Heart left ventricle (tissue), 16 donors: ENCODE data around the gene NKX2-3. TPM values are rescaled to one million over a fixed set of nuclear protein-coding genes. Genes with fewer than 3 reads are reported as not detected.

Source experiments
- ATAC-seq, 4 donors: fragments of 200-7000 bp; cut with Tn5 transposase; one replicate each; pipeline ENCODE4 v1.9.1; 2020 to 2022; ENCODE audit warnings: moderate library complexity in 4 of 4, mild to moderate bottlenecking in 3 of 4, moderate number of reproducible peaks in 1 of 4
- DNase-seq, 5 donors: peaks; one replicate each; pipeline ENCODE4 v3.0.0-alpha.2; 2020
- H3K27ac ChIP-seq, 12 donors: fragments of 200-600 bp; sonication (generic) in 4 of 12; one replicate each; pipeline versions ENCODE4 v1.5.0 to v1.8.0; 2016 to 2022; ENCODE audit warnings: mild to moderate bottlenecking in 2 of 12
- H3K27me3 ChIP-seq, 9 donors: fragments of 200-600 bp; sonication (generic) in 2 of 9; one replicate each; pipeline versions ENCODE4 v1.5.1 to v1.8.0; 2016 to 2022; ENCODE audit warnings: mild to moderate bottlenecking in 3 of 9
- H3K36me3 ChIP-seq, 9 donors: fragments of 200-600 bp; sonication (generic) in 2 of 9; one replicate each; pipeline versions ENCODE4 v1.5.0 to v1.8.0; 2018 to 2022; ENCODE audit warnings: mild to moderate bottlenecking in 2 of 9
- H3K4me1 ChIP-seq, 12 donors: fragments of 200-600 bp; sonication (generic) in 4 of 12; one replicate each; pipeline versions ENCODE4 v1.5.0 to v1.8.0; 2016 to 2022; ENCODE audit warnings: mild to moderate bottlenecking in 3 of 12
- H3K4me3 ChIP-seq, 12 donors: fragments of 200-600 bp; sonication (generic) in 4 of 12; one replicate each; pipeline versions ENCODE4 v1.5.0 to v1.8.0; 2017 to 2022; ENCODE audit warnings: mild to moderate bottlenecking in 9 of 12, moderate library complexity in 4 of 12
- H3K9me3 ChIP-seq, 12 donors: fragments of 200-600 bp; sonication (generic) in 4 of 12; one replicate each; pipeline versions ENCODE4 v1.5.0 to v1.8.0; 2016 to 2022; ENCODE audit warnings: mild to moderate bottlenecking in 1 of 12
- POLR2A ChIP-seq, 2 donors: fragments of 450-650 bp; IDR thresholded peaks; one replicate each; pipeline ENCODE4 v1.6.1; 2017; ENCODE audit warnings: antibody characterized with exemption in 2 of 2, mild to moderate bottlenecking in 2 of 2, moderate library complexity in 2 of 2
- WGBS, 4 donors: extraction: QIAGEN DNeasy Blood & Tissue Kit in 2 of 4; methylation state at CpG; one replicate each; pipeline versions ENCODE4 v1.1.5 to v1.1.7; 2013 to 2018; 5-methylcytosine and 5-hydroxymethylcytosine counted together
- intact Hi-C, 10 donors: fragments of 100-400 bp; cut with DNase I; formaldehyde crosslinking; loops; one replicate each; pipeline versions ENCODE4 v1.11.1 to v1.14.2; 2022
- polyA plus RNA-seq, 2 donors: library from polyadenylated mRNA; stranded (reverse); fragments of 200-250 nt; gene quantifications; one replicate each; pipeline ENCODE4 v1.2.3, GENCODE V29; 2013
- total RNA-seq, 9 donors: library from RNA; depleted of rRNA in 2 of 9; stranded (reverse); fragments of >200 nt in 2 of 9; fragmentation: NEBNext Ultra II Directional in 3 of 9; extraction: Animal tissue kit (Norgen Biotek cat#: 25700) in 3 of 9; gene quantifications; one replicate each; pipeline versions ENCODE4 v1.1.0 to v1.2.4, GENCODE V29; 2016 to 2023
- TF ChIP-seq, protein P1 (sequence below), 12 donors: fragments of 200-600 bp; sonication (generic) in 4 of 12; IDR thresholded peaks; one replicate each; pipeline versions ENCODE4 v1.5.0 to v1.8.0; 2018 to 2022; ENCODE audit warnings: antibody characterized with exemption in 12 of 12, mild to moderate bottlenecking in 5 of 12
- donor health status: ischemic (EF 13 %, LVEDD 7.1; RV severe dilation, severe dysfunction).
- donor health status: healthy with polysubstance abuse.
- donor health status: DM: no; HTN: yes; CAD: no.
- donor health status: DM: no; HTN: no; CAD: no.
- donor health status: ischemic (EF 25% LVEDD 6.9; RV normal size, moderate dysfunction).
- donor health status: ischemic (EF 25% LVEDD 5.7; RV mildly dilated, moderate dysfunction).
- donor health status: healthy.
- donor health status: DM: yes; HTN: yes; CAD: no.
- donor health status: ischemic (EF 35%, LVEDD 5.7; RV mildly dilated, moderate dysfunction).
- donor health status: nonischemic (EF 11% LVEDD 7.7; RV severe dilation, severe dysfunction).
- donor health status: DM: yes; HTN: yes; CAD: no.
- donor health status: PGD.
- donor health status: ischemic (EF 29% LVEDD 5.4; RV normal size, mild dysfunction).
- donor health status: nonischemic (EF 23%, LVEDD 6.1; RV moderate dilation, normal function).

The NKX2-3 gene
- total and polyA plus RNA-seq, 11 donors, result not detected

- WGBS, 4 donors, result 13 to 21% (median 20%) methylated on average over 9 to 10 of the region's 10 CpGs
- TF ChIP-seq POLR2A (IDR thresholded peaks at IDR 0.05), result no peak
- TF ChIP-seq, protein P1, sequence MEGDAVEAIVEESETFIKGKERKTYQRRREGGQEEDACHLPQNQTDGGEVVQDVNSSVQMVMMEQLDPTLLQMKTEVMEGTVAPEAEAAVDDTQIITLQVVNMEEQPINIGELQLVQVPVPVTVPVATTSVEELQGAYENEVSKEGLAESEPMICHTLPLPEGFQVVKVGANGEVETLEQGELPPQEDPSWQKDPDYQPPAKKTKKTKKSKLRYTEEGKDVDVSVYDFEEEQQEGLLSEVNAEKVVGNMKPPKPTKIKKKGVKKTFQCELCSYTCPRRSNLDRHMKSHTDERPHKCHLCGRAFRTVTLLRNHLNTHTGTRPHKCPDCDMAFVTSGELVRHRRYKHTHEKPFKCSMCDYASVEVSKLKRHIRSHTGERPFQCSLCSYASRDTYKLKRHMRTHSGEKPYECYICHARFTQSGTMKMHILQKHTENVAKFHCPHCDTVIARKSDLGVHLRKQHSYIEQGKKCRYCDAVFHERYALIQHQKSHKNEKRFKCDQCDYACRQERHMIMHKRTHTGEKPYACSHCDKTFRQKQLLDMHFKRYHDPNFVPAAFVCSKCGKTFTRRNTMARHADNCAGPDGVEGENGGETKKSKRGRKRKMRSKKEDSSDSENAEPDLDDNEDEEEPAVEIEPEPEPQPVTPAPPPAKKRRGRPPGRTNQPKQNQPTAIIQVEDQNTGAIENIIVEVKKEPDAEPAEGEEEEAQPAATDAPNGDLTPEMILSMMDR (IDR thresholded peaks at IDR 0.05), result no peak
- intact Hi-C loops, result no loop called here
- peaks cover 73 to 100% (median 99%) of the 10 kb centered on the region in 9 donors for H3K27me3 ChIP-seq
- no peaks in the 10 kb centered on the region for H3K9me3 ChIP-seq
- no peaks in the 10 kb centered on the region for H3K36me3 ChIP-seq
- H3K4me1 ChIP-seq, result peaks cover 0 to 30% (median 0%) of the 10 kb centered on the region in 12 donors
- ATAC-seq, result no peak
- H3K27ac ChIP-seq, result peak overlapping the region in 1 of 12 donors; percentile 93
- DNase-seq, result no peak
- no peak overlapping the region for H3K4me3 ChIP-seq
Observed at GRCh38 chr10:99524050-99524666, 8.6 kb upstream of the NKX2-3 start.

- Histone ChIP-seq H3K36me3 (no peaks in the 10 kb centered on the region), H3K27ac (peak overlapping the region in 1 of 12 donors; percentile 93), H3K27me3 (peaks cover 68 to 100% (median 99%) of the 10 kb centered on the region in 9 donors), H3K4me1 (peaks cover 0 to 30% (median 0%) of the 10 kb centered on the region in 12 donors), H3K4me3 (no peak overlapping the region), H3K9me3 (no peaks in the 10 kb centered on the region)
- 35 to 48% (median 43%) methylated on average over 10 of the region's 10 CpGs for WGBS, 4 donors
- no peak for DNase-seq
- ATAC-seq, result no peak
- intact Hi-C loops, result no loop called here
- no peak for TF ChIP-seq POLR2A (IDR thresholded peaks at IDR 0.05)
- TF ChIP-seq, protein P1 (IDR thresholded peaks at IDR 0.05), result no peak
Observed at GRCh38 chr10:99524736-99525380, 7.9 kb upstream of the NKX2-3 start.

GRCh38 chr10:99525897-99526296 lies 6.8 kb upstream of the NKX2-3 start:
- H3K36me3 ChIP-seq, result no peaks in the 10 kb centered on the region
- intact Hi-C loops, result no loop called here
- peaks cover 0 to 39% (median 5%) of the 10 kb centered on the region in 12 donors for H3K4me1 ChIP-seq
- DNase-seq (no peak), ATAC-seq (no peak)
- TF ChIP-seq, protein P1 (IDR thresholded peaks at IDR 0.05), result no peak
- TF ChIP-seq POLR2A (IDR thresholded peaks at IDR 0.05), result no peak
- no peaks in the 10 kb centered on the region for H3K9me3 ChIP-seq
- H3K27ac ChIP-seq, result peak overlapping the region in 1 of 12 donors; percentile 93
- no peak overlapping the region for H3K4me3 ChIP-seq
- peaks cover 72 to 100% (median 99%) of the 10 kb centered on the region in 9 donors for H3K27me3 ChIP-seq

- intact Hi-C loops, result no loop called here
- TF ChIP-seq, protein P1 (IDR thresholded peaks at IDR 0.05), result no peak
- no peak for TF ChIP-seq POLR2A (IDR thresholded peaks at IDR 0.05)
- ATAC-seq (no peak), DNase-seq (no peak)
- Histone ChIP-seq H3K36me3 (no peaks in the 10 kb centered on the region), H3K27ac (peak overlapping the region in 1 of 12 donors; percentile 93), H3K27me3 (peaks cover 73 to 100% (median 99%) of the 10 kb centered on the region in 9 donors), H3K9me3 (no peaks in the 10 kb centered on the region), H3K4me3 (peak overlapping the region in 2 of 12 donors; percentile 4 to 5), H3K4me1 (peaks cover 0 to 35% (median 7%) of the 10 kb centered on the region in 12 donors)
- 24 to 39% (median 27%) methylated on average over 16 to 24 of the region's 24 CpGs for WGBS, 4 donors
Observed at GRCh38 chr10:99526861-99527504, 5.8 kb upstream of the NKX2-3 start.
